GM12874 (cell line): ENCODE data around the gene CCNT2.

Experiments
- TF ChIP-seq, protein P1 (sequence below): IDR thresholded peaks from 2 replicates; pipeline ENCODE4 v1.5.1; 2011; ENCODE audit warnings: low read depth, mild to moderate bottlenecking, control low read depth, low read length, moderate library complexity; ENCODE audit not compliant: insufficient read depth

The CCNT2 gene

GRCh38 chr2:134944975-134945374 is 26.4 kb downstream of the CCNT2 start:
- TF ChIP-seq, protein P1, sequence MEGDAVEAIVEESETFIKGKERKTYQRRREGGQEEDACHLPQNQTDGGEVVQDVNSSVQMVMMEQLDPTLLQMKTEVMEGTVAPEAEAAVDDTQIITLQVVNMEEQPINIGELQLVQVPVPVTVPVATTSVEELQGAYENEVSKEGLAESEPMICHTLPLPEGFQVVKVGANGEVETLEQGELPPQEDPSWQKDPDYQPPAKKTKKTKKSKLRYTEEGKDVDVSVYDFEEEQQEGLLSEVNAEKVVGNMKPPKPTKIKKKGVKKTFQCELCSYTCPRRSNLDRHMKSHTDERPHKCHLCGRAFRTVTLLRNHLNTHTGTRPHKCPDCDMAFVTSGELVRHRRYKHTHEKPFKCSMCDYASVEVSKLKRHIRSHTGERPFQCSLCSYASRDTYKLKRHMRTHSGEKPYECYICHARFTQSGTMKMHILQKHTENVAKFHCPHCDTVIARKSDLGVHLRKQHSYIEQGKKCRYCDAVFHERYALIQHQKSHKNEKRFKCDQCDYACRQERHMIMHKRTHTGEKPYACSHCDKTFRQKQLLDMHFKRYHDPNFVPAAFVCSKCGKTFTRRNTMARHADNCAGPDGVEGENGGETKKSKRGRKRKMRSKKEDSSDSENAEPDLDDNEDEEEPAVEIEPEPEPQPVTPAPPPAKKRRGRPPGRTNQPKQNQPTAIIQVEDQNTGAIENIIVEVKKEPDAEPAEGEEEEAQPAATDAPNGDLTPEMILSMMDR: no peak

- TF ChIP-seq, protein P1: no peak
Measured at GRCh38 chr2:134946073-134946472, 27.5 kb downstream of the CCNT2 start.

GRCh38 chr2:134949981-134950708 is 31.5 kb downstream of the CCNT2 start:
- TF ChIP-seq, protein P1: no peak

DNA sequence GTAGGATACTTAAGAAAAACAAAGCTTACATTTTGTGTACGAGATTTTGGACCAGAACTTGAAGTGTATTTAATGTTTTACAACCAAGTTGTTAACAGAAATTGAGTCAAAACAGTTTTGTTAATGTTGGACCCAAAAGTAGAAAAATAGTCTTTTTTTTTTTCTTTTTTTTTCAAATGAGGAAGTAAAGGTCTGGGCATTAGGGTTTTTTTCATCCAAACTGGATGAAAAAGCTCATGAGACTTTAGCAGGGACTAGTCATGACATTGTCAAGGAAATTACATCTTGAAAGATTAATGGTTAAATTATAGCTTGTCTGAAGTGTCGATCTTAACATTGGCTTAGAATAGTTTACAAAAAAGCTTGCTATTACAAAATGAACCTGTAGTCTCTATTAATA is 32.3 kb downstream of the CCNT2 start:
- TF ChIP-seq, protein P1: no peak

DNA sequence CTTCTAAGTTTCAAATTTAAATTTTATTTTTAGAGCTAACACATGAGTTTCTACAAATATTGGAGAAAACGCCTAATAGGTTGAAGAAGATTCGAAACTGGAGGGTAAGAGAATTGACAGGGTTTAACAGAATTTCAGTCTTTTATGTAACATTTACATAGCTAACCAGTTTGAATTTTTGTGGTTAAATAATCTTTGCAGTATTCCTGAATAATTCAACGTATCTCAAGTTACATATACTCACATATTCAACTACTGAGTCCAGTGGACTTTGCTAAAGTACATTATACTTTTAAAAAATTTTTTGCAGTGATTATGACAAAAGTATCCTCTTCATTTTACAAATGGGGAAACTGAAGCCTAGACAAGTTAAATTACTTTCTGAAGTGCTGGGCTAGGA is 34.0 kb downstream of the CCNT2 start:
- TF ChIP-seq, protein P1: no peak

GRCh38 chr2:134954065-134954464 is 35.4 kb downstream of the CCNT2 start:
- TF ChIP-seq, protein P1: no peak

DNA sequence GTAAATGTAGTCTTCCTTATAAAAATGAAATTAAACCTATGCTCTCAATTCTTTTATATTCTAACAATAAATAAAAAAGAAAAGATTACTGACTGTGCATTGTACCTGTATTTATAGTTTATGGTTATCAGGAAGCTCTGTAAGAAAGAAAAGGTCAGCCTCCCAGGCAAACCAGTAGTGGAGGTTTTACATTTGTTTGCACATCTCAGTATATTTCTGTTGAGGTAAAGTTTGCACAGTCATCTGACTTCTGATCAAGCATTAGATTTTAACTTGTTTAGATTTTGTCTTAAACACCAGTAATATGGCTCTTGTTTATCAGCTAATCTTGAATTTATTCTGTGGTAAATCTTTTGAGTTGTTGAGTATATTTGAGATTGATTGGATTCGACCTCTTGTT is 37.1 kb downstream of the CCNT2 start:
- TF ChIP-seq, protein P1: no peak
